Progenitor cell of endocrine pancreas (in vitro differentiated cells): Measurements from ENCODE around the gene KLHL26. TPM values are rescaled to one million over a fixed set of nuclear protein-coding genes. Genes with fewer than 3 reads are reported as not detected.
"Not testable (repeated sequence)": the region's sequence is repeated elsewhere in the genome, so short reads cannot be mapped to it uniquely, and the experiment has no call there.

Experiments used
- DNase-seq: peaks from one replicate; pipeline ENCODE4 v3.0.0; 2021; ENCODE audit warnings: low spot score; ENCODE audit not compliant: unreplicated experiment
- H3K27ac Mint-ChIP-seq: 2 replicates; pipeline ENCODE4 v1.8.0; 2021; ENCODE audit warnings: mild to moderate bottlenecking, moderate library complexity, mixed read lengths
- H3K27me3 Mint-ChIP-seq: 2 replicates; pipeline ENCODE4 v1.8.0; 2021; ENCODE audit warnings: mixed read lengths
- H3K36me3 Mint-ChIP-seq: 2 replicates; pipeline ENCODE4 v1.8.0; 2022; ENCODE audit warnings: mixed read lengths; ENCODE audit not compliant: insufficient read depth
- H3K4me1 Mint-ChIP-seq: 2 replicates; pipeline ENCODE4 v1.8.0; 2021; ENCODE audit warnings: low read depth, mixed read lengths
- H3K4me3 Mint-ChIP-seq: 2 replicates; pipeline ENCODE4 v1.8.0; 2021; ENCODE audit warnings: low read depth, mild to moderate bottlenecking, moderate library complexity, mixed read lengths
- H3K9me3 Mint-ChIP-seq: 2 replicates; pipeline ENCODE4 v1.8.0; 2021; ENCODE audit warnings: low read depth, mixed read lengths
- total RNA-seq: library from RNA; stranded (reverse); gene quantifications from 2 replicates; pipeline ENCODE4 v1.2.1, GENCODE V29; 2021
- TF ChIP-seq, protein P1 (sequence below): fragments of 200-600 bp; sonication (generic); IDR thresholded peaks from one replicate; pipeline ENCODE4 v1.5.0; 2021; ENCODE audit warnings: antibody characterized with exemption, mild to moderate bottlenecking; ENCODE audit not compliant: unreplicated experiment

KLHL26 gene
- total RNA-seq, 1 donor from 2014 or later = 12.3 TPM

DNA sequence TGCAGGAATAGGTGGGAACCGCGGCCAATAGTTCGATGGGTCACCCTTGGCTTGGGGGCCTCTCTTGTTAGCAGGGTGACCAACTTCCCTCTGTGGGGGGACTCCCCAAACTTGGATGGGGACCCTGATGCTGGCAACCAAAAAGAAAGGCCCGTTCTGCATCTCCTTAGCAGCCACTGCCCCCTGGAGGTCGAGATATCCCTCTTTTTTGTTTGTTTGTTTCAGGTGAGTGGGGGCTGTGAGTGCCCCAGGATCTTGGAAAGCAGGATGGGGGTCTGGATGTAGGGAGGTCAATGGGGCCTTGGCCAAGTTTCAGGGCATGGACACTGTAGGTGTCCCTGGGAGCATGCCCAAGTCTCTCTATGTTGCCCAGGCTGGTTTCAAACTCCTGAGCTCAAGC, 39.0 kb downstream of the KLHL26 start:
- Mint-ChIP-seq H3K4me3 (no peak overlapping the region), H3K9me3 (no peaks in the 10 kb centered on the region), H3K36me3 (no peaks in the 10 kb centered on the region), H3K27me3 (no peaks in the 10 kb centered on the region), H3K4me1 (peaks cover 4% of the 10 kb centered on the region), H3K27ac (no peak overlapping the region)
- DNase-seq = no peak
- TF ChIP-seq, protein P1, sequence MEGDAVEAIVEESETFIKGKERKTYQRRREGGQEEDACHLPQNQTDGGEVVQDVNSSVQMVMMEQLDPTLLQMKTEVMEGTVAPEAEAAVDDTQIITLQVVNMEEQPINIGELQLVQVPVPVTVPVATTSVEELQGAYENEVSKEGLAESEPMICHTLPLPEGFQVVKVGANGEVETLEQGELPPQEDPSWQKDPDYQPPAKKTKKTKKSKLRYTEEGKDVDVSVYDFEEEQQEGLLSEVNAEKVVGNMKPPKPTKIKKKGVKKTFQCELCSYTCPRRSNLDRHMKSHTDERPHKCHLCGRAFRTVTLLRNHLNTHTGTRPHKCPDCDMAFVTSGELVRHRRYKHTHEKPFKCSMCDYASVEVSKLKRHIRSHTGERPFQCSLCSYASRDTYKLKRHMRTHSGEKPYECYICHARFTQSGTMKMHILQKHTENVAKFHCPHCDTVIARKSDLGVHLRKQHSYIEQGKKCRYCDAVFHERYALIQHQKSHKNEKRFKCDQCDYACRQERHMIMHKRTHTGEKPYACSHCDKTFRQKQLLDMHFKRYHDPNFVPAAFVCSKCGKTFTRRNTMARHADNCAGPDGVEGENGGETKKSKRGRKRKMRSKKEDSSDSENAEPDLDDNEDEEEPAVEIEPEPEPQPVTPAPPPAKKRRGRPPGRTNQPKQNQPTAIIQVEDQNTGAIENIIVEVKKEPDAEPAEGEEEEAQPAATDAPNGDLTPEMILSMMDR = peak; percentile 51

DNA sequence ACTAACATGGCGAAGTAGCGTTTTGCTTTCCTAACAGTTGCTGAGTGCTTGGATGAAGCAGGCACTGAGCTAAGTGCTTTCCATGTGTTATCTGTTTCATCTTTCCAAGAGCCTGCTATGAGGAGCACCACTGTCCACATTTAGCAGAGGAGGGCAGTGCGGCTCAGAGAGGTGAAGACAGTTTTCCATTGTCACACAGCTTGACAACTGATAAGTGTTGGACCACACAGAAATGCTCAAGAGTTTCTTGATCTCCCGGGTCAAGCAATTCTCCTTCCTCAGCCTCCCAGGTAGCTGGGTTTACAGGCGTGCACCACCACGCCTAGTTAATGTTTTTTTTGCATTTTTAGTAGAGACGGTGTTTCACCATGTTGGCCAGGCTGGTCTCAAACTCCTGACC, 39.9 kb downstream of the KLHL26 start:
- H3K36me3 Mint-ChIP-seq = no peaks in the 10 kb centered on the region
- no peak for DNase-seq
- no peak overlapping the region for H3K27ac Mint-ChIP-seq
- H3K27me3 Mint-ChIP-seq = no peaks in the 10 kb centered on the region
- H3K9me3 Mint-ChIP-seq = no peaks in the 10 kb centered on the region
- TF ChIP-seq, protein P1 = no peak
- peaks cover 4% of the 10 kb centered on the region for H3K4me1 Mint-ChIP-seq
- no peak overlapping the region for H3K4me3 Mint-ChIP-seq

DNA sequence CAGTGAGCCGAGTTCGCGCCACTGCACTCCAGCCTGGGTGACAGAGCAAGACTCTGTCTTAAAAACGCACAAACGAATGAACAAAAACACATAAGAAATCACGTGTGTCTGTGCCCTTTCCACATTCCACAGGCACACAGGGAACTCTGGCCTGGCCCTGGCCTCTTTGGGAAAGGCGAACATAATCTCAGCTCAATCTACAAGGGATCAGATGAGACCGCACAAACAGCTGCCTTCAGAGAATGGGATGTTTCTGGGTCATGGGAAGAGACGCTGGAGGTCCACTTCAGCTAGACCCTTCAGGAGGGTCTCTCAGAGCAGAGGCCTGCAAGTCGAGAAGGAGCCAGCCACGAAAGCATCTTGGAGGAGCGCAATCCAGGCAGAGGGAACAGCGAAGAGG, 40.3 kb downstream of the KLHL26 start:
- no peaks in the 10 kb centered on the region for H3K9me3 Mint-ChIP-seq
- peaks cover 4% of the 10 kb centered on the region for H3K4me1 Mint-ChIP-seq
- no peak overlapping the region for H3K4me3 Mint-ChIP-seq
- no peak overlapping the region for H3K27ac Mint-ChIP-seq
- TF ChIP-seq, protein P1 = no peak
- no peaks in the 10 kb centered on the region for H3K27me3 Mint-ChIP-seq
- DNase-seq = no peak
- no peaks in the 10 kb centered on the region for H3K36me3 Mint-ChIP-seq

DNA sequence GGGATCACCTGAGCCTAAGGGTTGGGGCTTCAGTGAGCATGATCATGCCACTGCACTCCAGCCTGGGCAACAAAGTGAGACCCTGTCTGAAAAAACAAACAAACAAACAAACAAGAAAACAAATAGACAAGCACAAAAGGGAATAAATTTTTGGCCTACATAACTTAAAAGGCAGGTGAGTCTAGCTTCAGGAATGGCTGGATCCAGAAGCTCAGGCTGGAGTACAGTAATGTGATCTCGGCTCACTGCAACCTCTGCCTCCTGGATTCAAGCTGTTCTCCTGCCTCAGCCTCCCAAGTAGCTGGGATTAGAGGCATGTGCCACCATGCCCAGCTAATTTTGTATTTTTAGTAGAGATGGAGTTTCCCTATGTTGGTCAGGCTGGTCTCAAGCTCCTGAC, 43.3 kb downstream of the KLHL26 start:
- H3K36me3 Mint-ChIP-seq, DNase-seq, H3K4me3 Mint-ChIP-seq, H3K9me3 Mint-ChIP-seq, H3K27me3 Mint-ChIP-seq, H3K27ac Mint-ChIP-seq: not testable (repeated sequence)
- H3K4me1 Mint-ChIP-seq = peaks cover 11% of the 10 kb centered on the region

DNA sequence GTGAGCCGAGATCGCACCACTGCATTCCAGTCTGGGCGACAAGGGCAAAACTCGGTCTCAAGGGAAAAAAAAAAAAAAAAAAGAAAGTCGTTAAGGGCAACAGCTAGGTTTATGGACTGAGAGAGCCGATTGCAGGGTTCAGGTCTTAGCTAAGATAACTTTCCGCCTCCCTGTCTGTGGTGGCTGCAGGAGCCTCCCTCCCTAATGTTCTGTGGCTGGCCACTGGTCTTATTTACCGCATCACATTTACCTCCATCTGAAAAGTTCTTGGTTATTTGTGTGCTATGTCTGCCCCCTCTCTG, 45.9 kb downstream of the KLHL26 start:
- Mint-ChIP-seq H3K27me3 (no peaks in the 10 kb centered on the region), H3K9me3 (no peaks in the 10 kb centered on the region), H3K4me1 (peaks cover 12% of the 10 kb centered on the region), H3K27ac (peak overlapping the region; percentile 95), H3K4me3 (peak overlapping the region; percentile 79), H3K36me3 (no peaks in the 10 kb centered on the region)
- DNase-seq = no peak
- TF ChIP-seq, protein P1 = no peak

DNA sequence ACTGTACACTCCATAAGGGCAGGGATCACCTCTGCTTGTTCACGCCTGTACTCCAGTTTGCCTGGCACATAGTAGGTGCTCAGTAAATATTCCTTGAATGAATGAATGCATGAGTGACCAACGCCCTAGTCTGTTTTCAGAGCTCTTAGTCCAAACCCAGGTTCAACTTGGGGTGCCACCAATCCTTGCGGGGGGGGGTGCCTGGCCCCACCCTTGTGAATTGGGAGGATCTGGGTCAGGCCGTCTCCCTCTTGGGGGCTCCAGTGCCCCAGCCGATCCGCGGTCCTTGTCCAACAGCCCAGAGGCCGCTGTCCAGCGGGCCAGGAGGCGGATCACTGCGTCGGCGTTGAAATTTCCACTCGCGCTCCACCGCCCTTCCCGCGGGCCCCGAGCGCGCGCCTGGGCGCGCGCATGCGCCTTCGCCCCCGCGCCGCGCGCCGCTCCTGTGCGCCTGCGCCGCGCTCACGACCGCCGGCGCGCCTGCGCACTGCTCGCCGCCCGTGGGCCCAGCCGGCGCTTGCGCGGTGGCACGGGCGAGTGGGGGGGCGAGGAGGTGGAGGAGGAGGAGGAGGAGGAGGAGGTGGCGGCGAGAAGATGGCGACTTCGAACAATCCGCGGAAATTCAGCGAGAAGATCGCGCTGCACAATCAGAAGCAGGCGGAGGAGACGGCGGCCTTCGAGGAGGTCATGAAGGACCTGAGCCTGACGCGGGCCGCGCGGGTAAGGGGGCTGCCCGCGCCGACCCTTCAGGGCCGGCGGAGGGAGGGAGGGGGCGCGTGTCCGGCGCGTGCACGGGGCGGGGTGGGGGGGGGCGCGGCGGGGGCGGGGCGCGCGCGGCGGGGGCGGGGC, 46.5 kb downstream of the KLHL26 start, which contains the start of gene CRTC1:
TSS of gene CRTC1 (plus strand) at position 572 of the 849 bp plus-strand sequence. CDS start at position 595, 23 bp downstream.
- peak within 1 kb of the TSS; percentile 87 for H3K4me3 Mint-ChIP-seq
- peaks cover 1% of the 10 kb centered on the region for H3K36me3 Mint-ChIP-seq
- H3K9me3 Mint-ChIP-seq = no peaks in the 10 kb centered on the region
- peak within 1 kb of the TSS; percentile 95 for H3K27ac Mint-ChIP-seq
- peak; percentile 89 for DNase-seq
- TF ChIP-seq, protein P1 = no peak
- peaks cover 8% of the 10 kb centered on the region for H3K4me1 Mint-ChIP-seq
- H3K27me3 Mint-ChIP-seq = no peaks in the 10 kb centered on the region
